22Rv1 (cell line): ENCODE measurements around the gene TOP3A.

Experiments used
- ZFX ChIP-seq: fragments of 450-650 bp; IDR thresholded peaks from 2 replicates; pipeline ENCODE4 v1.6.1; 2017; ENCODE audit warnings: antibody characterized with exemption, borderline replicate concordance
- TF ChIP-seq, protein P1 (sequence below): fragments of 450-650 bp; IDR thresholded peaks from 2 replicates; pipeline ENCODE4 v1.5.1; 2017; ENCODE audit warnings: mild to moderate bottlenecking

GRCh38 chr17:18248811-18249210, 66.0 kb downstream of the TOP3A start:
- TF ChIP-seq, protein P1, sequence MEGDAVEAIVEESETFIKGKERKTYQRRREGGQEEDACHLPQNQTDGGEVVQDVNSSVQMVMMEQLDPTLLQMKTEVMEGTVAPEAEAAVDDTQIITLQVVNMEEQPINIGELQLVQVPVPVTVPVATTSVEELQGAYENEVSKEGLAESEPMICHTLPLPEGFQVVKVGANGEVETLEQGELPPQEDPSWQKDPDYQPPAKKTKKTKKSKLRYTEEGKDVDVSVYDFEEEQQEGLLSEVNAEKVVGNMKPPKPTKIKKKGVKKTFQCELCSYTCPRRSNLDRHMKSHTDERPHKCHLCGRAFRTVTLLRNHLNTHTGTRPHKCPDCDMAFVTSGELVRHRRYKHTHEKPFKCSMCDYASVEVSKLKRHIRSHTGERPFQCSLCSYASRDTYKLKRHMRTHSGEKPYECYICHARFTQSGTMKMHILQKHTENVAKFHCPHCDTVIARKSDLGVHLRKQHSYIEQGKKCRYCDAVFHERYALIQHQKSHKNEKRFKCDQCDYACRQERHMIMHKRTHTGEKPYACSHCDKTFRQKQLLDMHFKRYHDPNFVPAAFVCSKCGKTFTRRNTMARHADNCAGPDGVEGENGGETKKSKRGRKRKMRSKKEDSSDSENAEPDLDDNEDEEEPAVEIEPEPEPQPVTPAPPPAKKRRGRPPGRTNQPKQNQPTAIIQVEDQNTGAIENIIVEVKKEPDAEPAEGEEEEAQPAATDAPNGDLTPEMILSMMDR: no peak
- no peak for TF ChIP-seq ZFX
